Endothelial cell of umbilical vein (primary cell): ENCODE measurements around the gene LRP5. TPM values are rescaled to one million over a fixed set of nuclear protein-coding genes. Genes with fewer than 3 reads are reported as not detected.

ENCODE experiments used
- BruUV-seq: library from RNA; stranded (reverse); fragments of 400-500 nt; replicated peaks from 2 replicates; lab custom pipeline; 2021; lab: Mats Ljungman, UMichigan
- CTCF ChIA-PET: fragments of 300-600, 350-600 bp; sonication (Branson Sonifier 250); formaldehyde crosslinking; loops from one replicate; lab custom pipeline; 2021; ENCODE audit warnings: antibody characterized with exemption, inconsistent platforms; lab: Charles Lee
- POLR2A ChIA-PET: fragments of 300-600, 350-600 bp; sonication (Branson Sonifier 250); formaldehyde crosslinking; loops from one replicate; lab custom pipeline; 2021; ENCODE audit warnings: antibody characterized with exemption, inconsistent platforms; lab: Charles Lee
- DNase-seq: peaks from one replicate; pipeline ENCODE4 v3.0.0-alpha.2; 2011; ENCODE audit warnings: low read depth, low spot score
- FAIRE-seq: peaks from 2 replicates; lab custom pipeline; 2011; peaks lifted over from hg19 to GRCh38; lab: Jason Lieb, UNC
- H2AFZ ChIP-seq: 2 replicates; pipeline ENCODE4 v1.6.0; 2012; ENCODE audit warnings: low read depth, low read length, control low read depth, inconsistent platforms
- H3K27ac ChIP-seq: 2 replicates; pipeline ENCODE4 v1.5.1; 2011; ENCODE audit warnings: low read depth, mild to moderate bottlenecking, control low read depth, low read length, moderate library complexity; ENCODE audit not compliant: insufficient read depth
- H3K27me3 ChIP-seq, 2 experiments: 2 replicates each; pipeline versions ENCODE4 v1.6.0 to v1.6.1; 2011; ENCODE audit warnings: low read length in 2 of 2, mixed read lengths in 1 of 2; ENCODE audit not compliant: control insufficient read depth in 2 of 2, insufficient read depth in 2 of 2
- H3K36me3 ChIP-seq, 2 experiments: 2 replicates in 1 of 2; 3 replicates in 1 of 2; pipeline ENCODE4 v1.5.1; 2011; ENCODE audit warnings: low read length in 2 of 2, mild to moderate bottlenecking in 1 of 2, moderate library complexity in 1 of 2; ENCODE audit not compliant: control insufficient read depth in 2 of 2, insufficient read depth in 2 of 2; ENCODE audit errors: extremely low read depth in 1 of 2
- H3K4me1 ChIP-seq: 3 replicates; pipeline ENCODE4 v1.5.1; 2011; ENCODE audit warnings: mild to moderate bottlenecking, low read length; ENCODE audit not compliant: control insufficient read depth, insufficient read depth; ENCODE audit errors: extremely low read depth
- H3K4me2 ChIP-seq: 2 replicates; pipeline ENCODE4 v1.6.1; 2011; ENCODE audit warnings: low read length, control low read depth, mixed read lengths; ENCODE audit not compliant: insufficient read depth
- H3K4me3 ChIP-seq, 3 experiments: fragments of 200-600 bp in 1 of 3; sonication (generic), shearing (Covaris generic) in 1 of 3; replicated peaks in 1 of 3; 2 replicates each; pipeline ENCODE4 v1.5.1; 2011 to 2016; ENCODE audit warnings: control low read depth in 3 of 3, low read length in 3 of 3, mild to moderate bottlenecking in 2 of 3, inconsistent platforms in 1 of 3, low read depth in 1 of 3, moderate library complexity in 1 of 3; ENCODE audit not compliant: insufficient read depth in 1 of 3
- H3K79me2 ChIP-seq: 2 replicates; pipeline ENCODE4 v1.6.0; 2012; ENCODE audit warnings: low read length, inconsistent platforms; ENCODE audit not compliant: control insufficient read depth, insufficient read depth
- H3K9ac ChIP-seq: replicated peaks from 2 replicates; pipeline ENCODE3; 2011; ENCODE audit warnings: low read length, control low read depth; ENCODE audit not compliant: insufficient read depth; ENCODE audit errors: extremely low read depth
- H3K9me1 ChIP-seq: replicated peaks from 3 replicates; pipeline ENCODE4 v1.6.0; 2011; ENCODE audit warnings: mild to moderate bottlenecking, low read length; ENCODE audit not compliant: control insufficient read depth, insufficient read depth; ENCODE audit errors: extremely low read depth
- H3K9me3 ChIP-seq: replicated peaks from 2 replicates; pipeline ENCODE4 v1.5.1; 2012; ENCODE audit warnings: low read length, inconsistent platforms; ENCODE audit not compliant: control insufficient read depth, insufficient read depth
- H4K20me1 ChIP-seq: replicated peaks from 2 replicates; pipeline ENCODE3; 2011; ENCODE audit warnings: mild to moderate bottlenecking, low read length; ENCODE audit not compliant: control insufficient read depth, insufficient read depth; ENCODE audit errors: extremely low read depth
- CTCF ChIP-seq, 2 donors: IDR thresholded peaks; 1 replicate in 1 of 2; 2 replicates in 1 of 2; pipeline ENCODE4 v1.5.1; 2011; ENCODE audit warnings: low read length in 2 of 2, mild to moderate bottlenecking in 2 of 2, moderate library complexity in 2 of 2, control low read depth in 1 of 2, inconsistent platforms in 1 of 2, low read depth in 1 of 2; ENCODE audit not compliant: insufficient read depth in 1 of 2; ENCODE audit errors: extremely low read depth in 1 of 2
- FOS ChIP-seq: IDR thresholded peaks from 2 replicates; pipeline ENCODE4 v1.6.1; 2011; ENCODE audit warnings: mild to moderate bottlenecking, low read length, moderate library complexity, borderline replicate concordance; ENCODE audit not compliant: insufficient read depth
- MYC ChIP-seq: IDR thresholded peaks from one replicate; pipeline ENCODE4 v1.6.1; 2011; ENCODE audit warnings: mild to moderate bottlenecking, low read depth, low read length
- dilution Hi-C: fragments of 300-500 bp; cut with MboI; formaldehyde crosslinking; loops from one replicate; pipeline ENCODE4 v1.15.0; 2019; ENCODE audit warnings: low sequenced_read_pairs; ENCODE audit not compliant: extremely low pct_ligation_motif_present
- intact Hi-C: fragments of 100-400 bp; cut with micrococcal nuclease; formaldehyde crosslinking; loops from one replicate; pipeline ENCODE4 v1.10.0; 2022
- polyA plus RNA-seq, 4 experiments: library from polyadenylated mRNA; depleted of rRNA in 3 of 4; stranded (reverse) in 3 of 4; unstranded in 1 of 4; fragments of >200 nt; gene quantifications; 2 replicates each; pipeline versions ENCODE4 v1.2.1 to v1.2.3, GENCODE V29; 2011 to 2012; ENCODE audit warnings: missing spikeins in 1 of 4
- total RNA-seq: library from RNA; stranded (reverse); gene quantifications from 2 replicates; pipeline ENCODE4 v1.2.3, GENCODE V29; 2021

LRP5 gene
- total and polyA plus RNA-seq, 2 donors (not counting 3 experiments of a cell fraction or from before 2014, with no cell fraction given), result 35.1 to 51.8 TPM

GRCh38 chr11:68287419-68287818 lies 25.0 kb upstream of the LRP5 start:
- FAIRE-seq, result no peak
- H3K27me3 ChIP-seq, result peaks cover 2 to 4% of the 10 kb centered on the region in 2 experiments
- POLR2A ChIA-PET, result interaction anchor here (0.7 kb wide), 1 partner anchor 1340 kb away, joined by 4 read pairs; no protein-coding TSS in a partner anchor

More at GRCh38 chr11:68287419-68287818, 25.0 kb upstream of the LRP5 start:
- H3K4me3 ChIP-seq, result no peak overlapping the region
- H3K4me1 ChIP-seq, result no peaks in the 10 kb centered on the region
- peak; percentile 62 for DNase-seq
- no peaks in the 10 kb centered on the region for H3K9me1 ChIP-seq
- H3K27ac ChIP-seq, result no peak overlapping the region
- BruUV-seq, result no TSS peak
- H3K79me2 ChIP-seq, result no peaks in the 10 kb centered on the region
- no peak for TF ChIP-seq FOS
- TF ChIP-seq CTCF (IDR thresholded peaks at IDR 0.05; ENCODE audit: extremely low read depth in 1 of 2, insufficient read depth in 1 of 2, low read depth in 1 of 2, low read length in 2 of 2), result no peak
- no peak for TF ChIP-seq MYC
- no peak overlapping the region for H3K4me2 ChIP-seq
- intact Hi-C loops (no loop called here), dilution Hi-C loops (no loop called here)
- CTCF ChIA-PET, result interaction anchor here (1.0 to 2.6 kb wide), 4 partner anchors 10 to 29 kb away, joined by 3 to 18 read pairs (median 6); no protein-coding TSS in a partner anchor
- no peaks in the 10 kb centered on the region for H3K9me3 ChIP-seq
- no peak overlapping the region for H3K9ac ChIP-seq
- H3K36me3 ChIP-seq, result no peaks in the 10 kb centered on the region
- H4K20me1 ChIP-seq, result no peaks in the 10 kb centered on the region
- H2AFZ ChIP-seq, result no peak overlapping the region
